D721Med (cell line): ENCODE results near the gene PHLDA2.

Experiments
- DNase-seq: peaks from one replicate; pipeline ENCODE4 v3.0.0; 2011; ENCODE audit warnings: low spot score; ENCODE audit not compliant: insufficient read length
- FAIRE-seq: peaks from 2 replicates; lab custom pipeline; 2011; peaks lifted over from hg19 to GRCh38; lab: Jason Lieb, UNC
- TF ChIP-seq, protein P1 (sequence below): IDR thresholded peaks from 2 replicates; pipeline ENCODE4 v1.5.1; 2012; ENCODE audit warnings: mild to moderate bottlenecking, control low read depth; ENCODE audit not compliant: insufficient read depth; ENCODE audit errors: missing control alignments

The PHLDA2 gene

DNA sequence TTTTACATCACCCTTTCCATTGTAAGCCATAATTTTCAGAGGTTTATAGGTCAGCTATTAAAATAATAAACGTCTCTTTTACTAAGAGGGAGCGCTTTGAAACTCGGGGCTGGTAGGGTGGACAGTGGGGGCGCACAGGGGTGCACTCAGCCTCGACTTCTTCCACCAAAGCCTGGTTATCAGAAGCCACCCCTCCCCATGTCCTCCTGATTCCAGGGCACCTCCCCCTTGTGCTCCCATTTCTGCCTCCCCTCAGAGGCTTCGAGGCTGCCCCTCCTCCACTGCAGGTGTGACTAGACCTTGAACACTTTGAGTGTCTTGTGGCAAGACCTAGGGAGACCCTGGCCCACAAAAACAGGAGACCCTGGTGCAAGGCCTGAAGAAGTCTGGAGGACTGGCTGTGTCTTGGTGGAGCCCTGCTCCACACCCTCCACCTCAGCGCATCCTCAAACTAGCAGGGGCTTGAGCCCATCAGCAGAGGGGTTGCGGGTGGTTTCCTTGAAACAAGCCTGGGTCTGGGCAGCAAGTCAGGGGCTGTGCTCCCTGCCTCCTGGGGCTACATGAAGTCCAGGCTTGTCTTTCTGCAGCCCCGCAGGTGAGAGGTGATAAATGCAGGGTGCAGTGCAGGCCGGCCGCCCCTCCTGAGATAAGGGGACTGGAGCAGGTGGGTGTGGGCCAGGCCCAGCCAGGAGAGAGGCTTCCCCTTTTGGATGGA, 46.7 kb downstream of the PHLDA2 start:
- DNase-seq, result no peak

DNA sequence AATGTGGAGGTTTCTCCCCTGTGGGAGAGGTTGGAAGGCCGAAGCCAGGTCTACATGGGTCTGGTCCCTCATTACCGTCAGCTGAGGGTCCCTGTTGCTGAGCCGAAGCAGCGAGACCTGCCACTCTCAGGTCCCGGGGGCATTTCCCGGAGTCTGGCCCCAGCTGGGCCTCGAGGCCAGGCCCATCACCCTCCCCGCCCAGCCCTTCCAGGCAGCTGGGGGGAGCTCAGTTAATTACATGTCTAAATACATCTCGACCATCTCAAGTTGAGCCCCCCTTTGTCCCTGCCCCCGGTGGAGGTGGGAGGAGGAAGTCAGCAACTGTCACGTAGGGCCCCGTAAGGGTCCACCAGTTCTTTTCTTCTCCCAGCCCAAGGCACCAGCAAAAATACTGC, 47.2 kb downstream of the PHLDA2 start:
- DNase-seq, result no peak
- TF ChIP-seq, protein P1, sequence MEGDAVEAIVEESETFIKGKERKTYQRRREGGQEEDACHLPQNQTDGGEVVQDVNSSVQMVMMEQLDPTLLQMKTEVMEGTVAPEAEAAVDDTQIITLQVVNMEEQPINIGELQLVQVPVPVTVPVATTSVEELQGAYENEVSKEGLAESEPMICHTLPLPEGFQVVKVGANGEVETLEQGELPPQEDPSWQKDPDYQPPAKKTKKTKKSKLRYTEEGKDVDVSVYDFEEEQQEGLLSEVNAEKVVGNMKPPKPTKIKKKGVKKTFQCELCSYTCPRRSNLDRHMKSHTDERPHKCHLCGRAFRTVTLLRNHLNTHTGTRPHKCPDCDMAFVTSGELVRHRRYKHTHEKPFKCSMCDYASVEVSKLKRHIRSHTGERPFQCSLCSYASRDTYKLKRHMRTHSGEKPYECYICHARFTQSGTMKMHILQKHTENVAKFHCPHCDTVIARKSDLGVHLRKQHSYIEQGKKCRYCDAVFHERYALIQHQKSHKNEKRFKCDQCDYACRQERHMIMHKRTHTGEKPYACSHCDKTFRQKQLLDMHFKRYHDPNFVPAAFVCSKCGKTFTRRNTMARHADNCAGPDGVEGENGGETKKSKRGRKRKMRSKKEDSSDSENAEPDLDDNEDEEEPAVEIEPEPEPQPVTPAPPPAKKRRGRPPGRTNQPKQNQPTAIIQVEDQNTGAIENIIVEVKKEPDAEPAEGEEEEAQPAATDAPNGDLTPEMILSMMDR, result no peak
- FAIRE-seq, result no peak

More for the DNA sequence above, 46.7 kb downstream of the PHLDA2 start:
- TF ChIP-seq, protein P1, result no peak
- no peak for FAIRE-seq

DNA sequence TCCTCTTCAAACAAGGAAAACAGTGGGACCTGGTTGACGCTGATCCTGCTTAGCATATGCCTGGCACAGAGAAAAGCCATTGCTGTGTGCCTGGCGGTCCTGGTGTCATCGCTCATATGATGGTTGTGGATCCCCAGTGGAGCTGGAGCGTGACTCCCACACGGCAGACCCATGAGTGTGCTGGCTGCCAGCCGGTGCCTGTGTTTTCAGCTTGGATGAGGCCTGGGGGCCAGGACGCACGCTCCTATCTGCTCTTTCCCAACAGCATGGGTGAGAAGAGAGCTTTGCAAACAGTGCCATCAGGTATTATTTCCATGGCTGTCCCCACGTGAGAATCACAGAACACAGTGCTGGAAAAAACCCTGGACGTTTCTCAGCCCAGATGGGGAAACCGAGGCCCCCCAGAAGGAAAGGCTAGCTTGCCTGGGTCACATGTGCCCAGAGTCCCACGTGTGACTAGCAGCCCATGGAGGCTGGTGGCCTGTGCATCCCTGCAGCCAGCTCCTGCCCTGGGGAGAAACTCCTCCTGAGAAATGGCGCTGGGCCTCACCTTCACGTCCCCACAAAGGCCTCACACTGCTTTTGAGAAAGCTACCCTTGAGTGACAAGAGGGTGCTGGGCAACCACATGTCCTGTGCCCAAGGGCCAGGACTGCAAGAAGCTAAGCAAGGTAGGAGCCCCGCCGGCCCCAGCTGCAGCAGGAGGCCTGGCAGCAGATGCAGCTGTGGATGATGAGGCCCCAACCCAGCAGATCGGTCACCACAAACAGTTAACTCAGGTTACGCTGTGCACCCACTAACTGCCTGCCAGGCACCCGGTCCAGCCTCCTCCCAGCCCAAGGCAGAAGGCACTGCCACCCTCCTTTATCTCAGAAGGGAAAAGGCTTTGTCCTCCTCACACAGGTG, 47.9 kb downstream of the PHLDA2 start:
- FAIRE-seq, result no peak

DNA sequence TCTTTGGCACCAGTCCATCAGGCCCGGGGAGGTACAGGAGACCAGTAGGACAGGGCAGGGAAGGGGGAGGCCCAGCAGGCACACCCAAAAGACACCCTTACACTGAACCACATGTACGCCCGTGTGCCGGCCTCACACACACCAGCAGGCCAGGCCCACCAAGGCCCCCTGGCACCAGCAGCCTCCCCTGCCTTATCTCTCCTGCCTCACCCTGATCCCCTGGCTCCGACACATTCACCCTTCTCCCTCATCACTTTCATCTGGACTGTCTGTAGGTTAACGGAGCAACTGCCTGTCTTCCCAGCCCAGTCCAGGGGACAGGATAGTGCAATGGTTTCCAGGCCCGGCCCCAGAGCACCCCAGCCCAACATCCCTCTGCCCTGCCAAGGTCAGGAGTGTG, 48.6 kb downstream of the PHLDA2 start:
- FAIRE-seq (no peak), DNase-seq (no peak)
- TF ChIP-seq, protein P1, result no peak

More for the DNA sequence above, 47.9 kb downstream of the PHLDA2 start:
- DNase-seq, result no peak
- TF ChIP-seq, protein P1, result no peak

DNA sequence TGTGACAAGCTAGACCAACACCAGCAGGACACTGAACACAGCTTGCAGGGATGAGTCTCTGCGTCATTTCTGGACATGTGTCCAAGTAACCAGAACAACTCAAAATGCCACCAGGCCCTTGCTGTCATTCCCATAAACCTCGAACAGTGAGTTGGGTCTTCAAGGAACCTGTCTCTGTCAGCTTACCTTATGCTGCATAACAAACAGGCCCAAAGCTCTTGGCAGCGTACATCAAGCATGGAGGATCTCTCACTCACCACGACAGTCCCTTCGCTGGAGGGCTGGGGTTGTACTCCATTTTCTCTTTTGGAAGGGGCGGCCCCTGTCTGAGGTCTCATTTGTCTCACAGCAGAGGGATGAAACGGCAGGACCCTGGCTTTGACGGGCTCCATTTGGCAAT, 50.4 kb downstream of the PHLDA2 start:
- TF ChIP-seq, protein P1, result no peak
- FAIRE-seq (no peak), DNase-seq (no peak)
